AG09309 (cell line): Measurements from ENCODE around the gene LASP1NB.

Experiments
- DNase-seq: peaks from one replicate; pipeline ENCODE4 v3.0.0-alpha.2; 2010; ENCODE audit warnings: low read depth
- H3K4me3 ChIP-seq: 2 replicates; pipeline ENCODE4 v1.5.1; 2011; ENCODE audit warnings: mild to moderate bottlenecking, low read depth, low read length, moderate library complexity; ENCODE audit not compliant: control insufficient read depth
- CTCF ChIP-seq: IDR thresholded peaks from 2 replicates; pipeline ENCODE4 v1.5.1; 2011; ENCODE audit warnings: mild to moderate bottlenecking, low read depth, low read length, inconsistent platforms; ENCODE audit not compliant: insufficient read depth, control insufficient read depth; ENCODE audit errors: missing control alignments

LASP1NB gene

GRCh38 chr17:38891441-38891840 lies 34.0 kb upstream of the LASP1NB start:
- no peak overlapping the region for H3K4me3 ChIP-seq
- TF ChIP-seq CTCF: no peak
- DNase-seq: no peak

GRCh38 chr17:38892083-38892482 lies 33.3 kb upstream of the LASP1NB start:
- TF ChIP-seq CTCF: no peak
- H3K4me3 ChIP-seq: no peak overlapping the region
- DNase-seq: no peak

GRCh38 chr17:38892620-38893019 lies 32.8 kb upstream of the LASP1NB start:
- DNase-seq: no peak
- no peak for TF ChIP-seq CTCF
- H3K4me3 ChIP-seq: no peak overlapping the region

GRCh38 chr17:38893113-38893512 lies 32.3 kb upstream of the LASP1NB start:
- no peak for TF ChIP-seq CTCF
- DNase-seq: no peak
- H3K4me3 ChIP-seq: no peak overlapping the region

- no peak overlapping the region for H3K4me3 ChIP-seq
- DNase-seq: no peak
- TF ChIP-seq CTCF: no peak
These were observed 31.8 kb upstream of the LASP1NB start for GRCh38 chr17:38893607-38894006.

- no peak for TF ChIP-seq CTCF
- H3K4me3 ChIP-seq: no peak overlapping the region
- no peak for DNase-seq
These were observed 31.1 kb upstream of the LASP1NB start for GRCh38 chr17:38894276-38894675.

- TF ChIP-seq CTCF: no peak
These were observed 29.0 kb upstream of the LASP1NB start for GRCh38 chr17:38896346-38896954.

More at GRCh38 chr17:38896346-38896954, 29.0 kb upstream of the LASP1NB start:
- H3K4me3 ChIP-seq: no peak overlapping the region
- no peak for DNase-seq
